ENCODE data around the gene MYMK.

DNA sequence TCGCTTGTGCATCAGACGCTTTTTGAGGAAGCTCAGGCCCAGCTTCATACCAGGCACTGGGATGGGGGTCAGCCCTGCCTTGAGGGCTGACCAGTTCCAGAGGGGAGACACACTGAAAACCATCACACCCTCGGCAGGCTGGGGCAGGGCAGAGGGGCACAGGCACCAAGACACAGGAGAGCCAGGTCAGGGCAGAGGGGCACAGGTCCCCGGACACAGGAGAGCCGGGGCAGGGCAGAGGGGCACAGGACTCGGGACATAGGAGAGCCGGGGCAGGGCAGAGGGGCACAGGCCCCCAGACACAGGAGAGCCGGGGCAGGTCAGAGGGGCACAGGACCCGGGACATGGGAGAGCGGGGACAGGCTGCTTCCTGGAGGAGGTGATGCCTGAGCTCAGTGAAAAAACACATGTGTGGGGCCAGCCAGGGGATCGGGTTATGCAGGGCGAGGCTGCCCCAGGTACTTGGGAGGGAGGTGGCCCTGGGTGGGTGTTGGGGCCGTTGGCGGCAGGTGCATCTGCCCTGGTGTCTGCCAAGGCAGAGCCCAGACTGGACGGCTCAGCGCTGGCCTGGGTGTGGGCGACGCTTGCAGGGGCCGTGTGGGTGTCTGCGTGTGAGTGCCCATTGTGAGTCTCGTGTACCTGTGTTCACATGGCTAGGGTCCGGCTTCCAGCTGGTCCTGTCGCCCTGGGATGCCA lies 30.8 kb downstream of the MYMK start:
- TF ChIP-seq BHLHE40 (IDR thresholded peaks at IDR 0.05; ENCODE audit: low read depth, low read length) (no peak), CTCF (conservative IDR thresholded peaks at IDR 0.05; ENCODE audit: low read depth, low read length) (no peak), POLR2A (IDR thresholded peaks at IDR 0.05; ENCODE audit: low read depth, low read length) (no peak)
- TF ChIP-seq, protein P1, sequence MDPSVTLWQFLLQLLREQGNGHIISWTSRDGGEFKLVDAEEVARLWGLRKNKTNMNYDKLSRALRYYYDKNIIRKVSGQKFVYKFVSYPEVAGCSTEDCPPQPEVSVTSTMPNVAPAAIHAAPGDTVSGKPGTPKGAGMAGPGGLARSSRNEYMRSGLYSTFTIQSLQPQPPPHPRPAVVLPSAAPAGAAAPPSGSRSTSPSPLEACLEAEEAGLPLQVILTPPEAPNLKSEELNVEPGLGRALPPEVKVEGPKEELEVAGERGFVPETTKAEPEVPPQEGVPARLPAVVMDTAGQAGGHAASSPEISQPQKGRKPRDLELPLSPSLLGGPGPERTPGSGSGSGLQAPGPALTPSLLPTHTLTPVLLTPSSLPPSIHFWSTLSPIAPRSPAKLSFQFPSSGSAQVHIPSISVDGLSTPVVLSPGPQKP (IDR thresholded peaks at IDR 0.05; ENCODE audit: borderline replicate concordance, low read depth, low read length), result no peak
